H1 (cell line): ENCODE data around the gene HTR2B. TPM values are rescaled to one million over a fixed set of nuclear protein-coding genes. Genes with fewer than 3 reads are reported as not detected.

ENCODE experiments used
- CTCF ChIA-PET: fragments of 300-600 bp; sonication (Branson Sonifier 250); formaldehyde crosslinking; loops from one replicate; lab custom pipeline; 2021; ENCODE audit not compliant: partially characterized antibody; lab: Charles Lee
- POLR2A ChIA-PET: fragments of 300-600 bp; sonication (Branson Sonifier 250); formaldehyde crosslinking; loops from one replicate; lab custom pipeline; 2021; ENCODE audit warnings: inconsistent platforms; ENCODE audit not compliant: partially characterized antibody; lab: Charles Lee
- DNase-seq, 2 experiments: peaks; one replicate each; pipeline versions ENCODE4 v3.0.0 to v3.0.0-alpha.2; 2010 to 2022; ENCODE audit warnings: low spot score in 2 of 2, low read depth in 1 of 2, mixed read lengths in 1 of 2
- FAIRE-seq: peaks from 2 replicates; lab custom pipeline; 2011; peaks lifted over from hg19 to GRCh38; lab: Jason Lieb, UNC
- H2AFZ ChIP-seq: 2 replicates; pipeline ENCODE4 v1.8.1; 2012; ENCODE audit warnings: low read length, inconsistent platforms
- H2AK5ac ChIP-seq: 2 replicates; pipeline ENCODE4 v1.6.1; 2013; ENCODE audit warnings: low read depth, low read length
- H2BK120ac ChIP-seq: replicated peaks from 2 replicates; pipeline ENCODE3; 2013; ENCODE audit warnings: low read depth, low read length, inconsistent platforms
- H2BK12ac ChIP-seq: 2 replicates; pipeline ENCODE4 v1.6.1; 2013; ENCODE audit warnings: low read depth, low read length
- H2BK15ac ChIP-seq: 2 replicates; pipeline ENCODE4 v1.6.1; 2013; ENCODE audit warnings: low read length
- H2BK20ac ChIP-seq: 2 replicates; pipeline ENCODE4 v1.6.1; 2013; ENCODE audit warnings: low read length
- H2BK5ac ChIP-seq: 2 replicates; pipeline ENCODE4 v1.6.1; 2013; ENCODE audit warnings: low read depth, low read length
- H3K14ac ChIP-seq: 2 replicates; pipeline ENCODE4 v1.6.1; 2013; ENCODE audit warnings: inconsistent platforms; ENCODE audit not compliant: insufficient read length
- H3K18ac ChIP-seq: 2 replicates; pipeline ENCODE4 v1.6.1; 2013; ENCODE audit warnings: low read length; ENCODE audit errors: extremely low read depth
- H3K23ac ChIP-seq: 2 replicates; pipeline ENCODE4 v1.6.1; 2013; ENCODE audit warnings: inconsistent platforms; ENCODE audit not compliant: insufficient read length
- H3K23me2 ChIP-seq: 2 replicates; pipeline ENCODE4 v1.6.1; 2013; ENCODE audit warnings: low read depth, low read length
- H3K27ac ChIP-seq: 2 replicates; pipeline ENCODE4 v1.6.1; 2011; ENCODE audit warnings: low read depth, low read length, inconsistent platforms
- H3K27me3 ChIP-seq, 4 experiments: replicated peaks in 1 of 4; 1 replicate in 1 of 4; 2 replicates in 3 of 4; pipeline versions ENCODE4 v1.6.1 to v1.8.1; 2011 to 2013; ENCODE audit warnings: low read length in 3 of 4, mild to moderate bottlenecking in 3 of 4, inconsistent platforms in 2 of 4, mixed read lengths in 2 of 4, moderate library complexity in 1 of 4; ENCODE audit not compliant: control insufficient read depth in 3 of 4, insufficient read depth in 3 of 4; ENCODE audit errors: extremely low read depth in 1 of 4
- H3K36me3 ChIP-seq, 4 experiments: 2 replicates each; pipeline versions ENCODE4 v1.6.1 to v1.8.1; 2011 to 2013; ENCODE audit warnings: mild to moderate bottlenecking in 4 of 4, low read length in 3 of 4, moderate library complexity in 2 of 4, control low read depth in 1 of 4, inconsistent platforms in 1 of 4; ENCODE audit not compliant: insufficient read depth in 4 of 4, control insufficient read depth in 2 of 4
- H3K4ac ChIP-seq: replicated peaks from 2 replicates; pipeline ENCODE3; 2013; ENCODE audit warnings: low read length, low read depth, mixed read lengths, inconsistent platforms; ENCODE audit not compliant: insufficient read length
- H3K4me1 ChIP-seq, 4 experiments: replicated peaks in 1 of 4; 1 replicate in 1 of 4; 2 replicates in 3 of 4; pipeline versions ENCODE4 v1.6.1 to v1.8.1; 2011 to 2013; ENCODE audit warnings: low read length in 3 of 4, inconsistent platforms in 2 of 4, mixed read lengths in 1 of 4; ENCODE audit not compliant: insufficient read depth in 4 of 4, control insufficient read depth in 3 of 4
- H3K4me2 ChIP-seq, 2 experiments: 2 replicates each; pipeline versions ENCODE4 v1.6.1 to v1.8.1; 2011 to 2013; ENCODE audit warnings: low read depth in 2 of 2, low read length in 2 of 2, control low read depth in 1 of 2, inconsistent platforms in 1 of 2, mild to moderate bottlenecking in 1 of 2; ENCODE audit not compliant: insufficient read depth in 1 of 2
- H3K4me3 ChIP-seq, 4 experiments: fragments of 200-600, 300-600 bp in 1 of 4; sonication (generic), shearing (Covaris generic), sonication (Bioruptor Twin) in 1 of 4; 2 replicates each; pipeline versions ENCODE4 v1.5.1 to v1.8.1; 2011 to 2016; ENCODE audit warnings: low read length in 4 of 4, low read depth in 3 of 4, control low read depth in 2 of 4, inconsistent platforms in 2 of 4, mild to moderate bottlenecking in 2 of 4, mixed read lengths in 1 of 4, moderate library complexity in 1 of 4; ENCODE audit not compliant: insufficient read depth in 2 of 4; ENCODE audit errors: extremely low read depth in 1 of 4
- H3K56ac ChIP-seq: replicated peaks from 2 replicates; pipeline ENCODE3; 2013; ENCODE audit warnings: low read depth, mild to moderate bottlenecking, mixed read lengths, low read length, inconsistent platforms; ENCODE audit not compliant: insufficient read length
- H3K79me1 ChIP-seq: 2 replicates; pipeline ENCODE4 v1.6.1; 2013; ENCODE audit warnings: low read depth, low read length, control low read depth
- H3K79me2 ChIP-seq, 2 experiments: 2 replicates each; pipeline versions ENCODE4 v1.6.1 to v1.8.1; 2012 to 2013; ENCODE audit warnings: low read length in 2 of 2, mild to moderate bottlenecking in 2 of 2, inconsistent platforms in 1 of 2; ENCODE audit not compliant: insufficient read depth in 2 of 2, control insufficient read depth in 1 of 2
- H3K9ac ChIP-seq, 4 experiments: replicated peaks in 1 of 4; 1 replicate in 1 of 4; 2 replicates in 3 of 4; pipeline versions ENCODE4 v1.6.1 to v1.8.1; 2011 to 2013; ENCODE audit warnings: low read depth in 3 of 4, low read length in 3 of 4, control low read depth in 2 of 4, mild to moderate bottlenecking in 2 of 4, moderate library complexity in 2 of 4, inconsistent platforms in 1 of 4; ENCODE audit errors: extremely low read depth in 1 of 4
- H3K9me3 ChIP-seq, 2 experiments: 2 replicates each; pipeline versions ENCODE4 v1.6.1 to v1.8.1; 2012 to 2013; ENCODE audit warnings: mild to moderate bottlenecking in 2 of 2, moderate library complexity in 2 of 2, control low read depth in 1 of 2, inconsistent platforms in 1 of 2, low read depth in 1 of 2, low read length in 1 of 2, mixed read lengths in 1 of 2; ENCODE audit not compliant: insufficient read depth in 2 of 2
- H4K20me1 ChIP-seq, 2 experiments: replicated peaks in 1 of 2; 2 replicates each; pipeline versions ENCODE3 to v1.8.1; 2011 to 2013; ENCODE audit warnings: inconsistent platforms in 2 of 2, low read length in 2 of 2, mild to moderate bottlenecking in 1 of 2; ENCODE audit not compliant: insufficient read depth in 2 of 2, control insufficient read depth in 1 of 2
- H4K5ac ChIP-seq: 2 replicates; pipeline ENCODE4 v1.6.1; 2013; ENCODE audit warnings: low read length, low read depth, mixed read lengths, inconsistent platforms; ENCODE audit not compliant: insufficient read length
- H4K8ac ChIP-seq: 2 replicates; pipeline ENCODE4 v1.8.0; 2013; ENCODE audit warnings: mild to moderate bottlenecking, moderate library complexity, low read length, inconsistent platforms; ENCODE audit not compliant: insufficient read depth; ENCODE audit errors: extremely low read depth
- H4K91ac ChIP-seq: replicated peaks from 2 replicates; pipeline ENCODE3; 2013; ENCODE audit warnings: low read length, mixed read lengths, inconsistent platforms; ENCODE audit not compliant: insufficient read length
- CBX5 ChIP-seq: fragments of 300-800, 300-1000 bp; sonication (generic); IDR thresholded peaks from 2 replicates; pipeline ENCODE4 v1.7.1; 2016; ENCODE audit warnings: antibody characterized with exemption, low read length, low read depth
- KDM5A ChIP-seq: fragments of 200-600 bp; IDR thresholded peaks from 2 replicates; pipeline ENCODE4 v1.7.1; 2012; ENCODE audit warnings: mild to moderate bottlenecking, low read length, inconsistent platforms, mixed read lengths
- RNF2 ChIP-seq: fragments of 200-900, 300-1000 bp; sonication (generic); IDR thresholded peaks from 2 replicates; pipeline ENCODE4 v1.7.1; 2016; ENCODE audit warnings: borderline replicate concordance, low read depth, mild to moderate bottlenecking, antibody characterized with exemption, low read length; ENCODE audit not compliant: poor library complexity, severe bottlenecking; ENCODE audit errors: missing control alignments
- SUZ12 ChIP-seq: fragments of 200-600 bp; sonication (generic); IDR thresholded peaks from 2 replicates; pipeline ENCODE4 v1.6.1; 2012; ENCODE audit warnings: mild to moderate bottlenecking, inconsistent platforms, low read length, moderate library complexity, mixed read lengths
- WGBS, 2 experiments: shearing (Covaris generic) in 1 of 2; methylation state at CpG; one replicate each; pipeline versions ENCODE4 v1.1.6 to v1.1.7; 2013 to 2015; ENCODE audit warnings: low lambda C conversion rate in 2 of 2, mixed read lengths in 2 of 2, inconsistent platforms in 1 of 2, low coverage in 1 of 2, missing lambda C conversion rate in 1 of 2; ENCODE audit not compliant: insufficient replicate concordance in 2 of 2, insufficient coverage in 1 of 2, insufficient read length in 1 of 2; ENCODE audit errors: extremely low coverage in 1 of 2, missing lambda C conversion rate in 1 of 2; 5-methylcytosine and 5-hydroxymethylcytosine counted together
- polyA plus RNA-seq, 7 experiments: library from polyadenylated mRNA; depleted of rRNA in 3 of 7; stranded (reverse) in 5 of 7; unstranded in 2 of 7; fragments of >200 nt in 5 of 7; fragments of 200-250 nt in 2 of 7; gene quantifications; 1 replicate in 5 of 7; 2 replicates in 1 of 7; 4 replicates in 1 of 7; pipeline versions ENCODE4 v1.2.1 to v1.2.3, GENCODE V29; 2011 to 2013; ENCODE audit warnings: missing spikeins in 2 of 7, mixed read lengths in 2 of 7
- total RNA-seq: library from RNA; stranded (reverse); fragmentation: NEBNext Ultra II Directional; extraction: Animal tissue kit (Norgen Biotek cat#: 25700); gene quantifications from 2 replicates; pipeline ENCODE4 v1.2.1, GENCODE V29; 2021
- TF ChIP-seq, protein P1 (sequence below), 3 experiments: IDR thresholded peaks; 1 replicate in 2 of 3; 2 replicates in 1 of 3; pipeline versions ENCODE4 v1.5.1 to v1.6.1; 2011; ENCODE audit warnings: low read length in 3 of 3, mild to moderate bottlenecking in 3 of 3, inconsistent platforms in 2 of 3, low read depth in 1 of 3, moderate library complexity in 1 of 3; ENCODE audit not compliant: insufficient read depth in 1 of 3; ENCODE audit errors: control extremely low read depth in 1 of 3

Gene HTR2B
- total and polyA plus RNA-seq, 2 of the 8 experiments (the other 6 are each of a cell fraction or from before 2014, with no cell fraction given), result not detected

GRCh38 chr2:231161252-231161839, 36.5 kb upstream of the HTR2B start:
- Histone ChIP-seq H2BK5ac (no peak overlapping the region), H3K23ac (no peak overlapping the region), H2AFZ (no peak overlapping the region), H3K27me3 (no peaks in the 10 kb centered on the region), H2BK12ac (no peak overlapping the region), H3K4me2 (no peak overlapping the region), H3K4ac (no peak overlapping the region), H3K79me2 (no peaks in the 10 kb centered on the region), H2BK120ac (no peak overlapping the region), H3K36me3 (peaks cover 2 to 28% (median 12%) of the 10 kb centered on the region in 4 experiments; a peak in 7 of 8 replicates), H3K14ac (no peak overlapping the region), H3K18ac (no peak overlapping the region), H3K9me3 (no peaks in the 10 kb centered on the region), H3K4me3 (no peak overlapping the region), H3K23me2 (no peaks in the 10 kb centered on the region), H4K91ac (no peak overlapping the region), H2BK15ac (no peak overlapping the region), H4K20me1 (no peaks in the 10 kb centered on the region), H2AK5ac (no peak overlapping the region), H3K27ac (no peak overlapping the region), H4K5ac (no peak overlapping the region), H3K56ac (no peak overlapping the region), H2BK20ac (no peak overlapping the region), H4K8ac (no peak overlapping the region), H3K4me1 (peaks cover 0 to 7% (median 2%) of the 10 kb centered on the region in 4 experiments; a peak in 3 of 7 replicates), H3K9ac (no peak overlapping the region), H3K79me1 (no peaks in the 10 kb centered on the region)
- CTCF ChIA-PET, result interaction anchor here (0.6 to 1.0 kb wide), 3 partner anchors 57 to 99 kb away, joined by 3 to 4 read pairs (median 3); no protein-coding TSS in a partner anchor
- POLR2A ChIA-PET, result interaction anchor here (1.4 kb wide), 1 partner anchor 9 kb away, joined by 3 read pairs; no protein-coding TSS in a partner anchor
- no peak for DNase-seq
- WGBS, 2 experiments, result 88% methylated on average over 6 of the region's 7 CpGs; no CpG with 5 or more reads in 1 of the 2 experiments
- FAIRE-seq, result no peak
- TF ChIP-seq SUZ12 (no peak), CBX5 (no peak), RNF2 (no peak), KDM5A (no peak)
- TF ChIP-seq, protein P1, sequence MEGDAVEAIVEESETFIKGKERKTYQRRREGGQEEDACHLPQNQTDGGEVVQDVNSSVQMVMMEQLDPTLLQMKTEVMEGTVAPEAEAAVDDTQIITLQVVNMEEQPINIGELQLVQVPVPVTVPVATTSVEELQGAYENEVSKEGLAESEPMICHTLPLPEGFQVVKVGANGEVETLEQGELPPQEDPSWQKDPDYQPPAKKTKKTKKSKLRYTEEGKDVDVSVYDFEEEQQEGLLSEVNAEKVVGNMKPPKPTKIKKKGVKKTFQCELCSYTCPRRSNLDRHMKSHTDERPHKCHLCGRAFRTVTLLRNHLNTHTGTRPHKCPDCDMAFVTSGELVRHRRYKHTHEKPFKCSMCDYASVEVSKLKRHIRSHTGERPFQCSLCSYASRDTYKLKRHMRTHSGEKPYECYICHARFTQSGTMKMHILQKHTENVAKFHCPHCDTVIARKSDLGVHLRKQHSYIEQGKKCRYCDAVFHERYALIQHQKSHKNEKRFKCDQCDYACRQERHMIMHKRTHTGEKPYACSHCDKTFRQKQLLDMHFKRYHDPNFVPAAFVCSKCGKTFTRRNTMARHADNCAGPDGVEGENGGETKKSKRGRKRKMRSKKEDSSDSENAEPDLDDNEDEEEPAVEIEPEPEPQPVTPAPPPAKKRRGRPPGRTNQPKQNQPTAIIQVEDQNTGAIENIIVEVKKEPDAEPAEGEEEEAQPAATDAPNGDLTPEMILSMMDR (IDR thresholded peaks at IDR 0.05; ENCODE audit: control extremely low read depth in 1 of 3, insufficient read depth in 1 of 3, low read depth in 1 of 3, low read length in 3 of 3), result no peak
